B cell (primary cell): ENCODE measurements around the gene KAZN.

ENCODE experiments used
- CTCF ChIP-seq: fragments of 200-600 bp; IDR thresholded peaks from one replicate; pipeline ENCODE4 v1.8.0; 2022; ENCODE audit warnings: antibody characterized with exemption, mild to moderate bottlenecking
- EZH2 ChIP-seq: IDR thresholded peaks from 2 replicates; pipeline ENCODE4 v1.6.1; 2012; ENCODE audit warnings: borderline replicate concordance, low read depth, mild to moderate bottlenecking, moderate library complexity, low read length; ENCODE audit not compliant: insufficient read depth, poor library complexity, severe bottlenecking

DNA sequence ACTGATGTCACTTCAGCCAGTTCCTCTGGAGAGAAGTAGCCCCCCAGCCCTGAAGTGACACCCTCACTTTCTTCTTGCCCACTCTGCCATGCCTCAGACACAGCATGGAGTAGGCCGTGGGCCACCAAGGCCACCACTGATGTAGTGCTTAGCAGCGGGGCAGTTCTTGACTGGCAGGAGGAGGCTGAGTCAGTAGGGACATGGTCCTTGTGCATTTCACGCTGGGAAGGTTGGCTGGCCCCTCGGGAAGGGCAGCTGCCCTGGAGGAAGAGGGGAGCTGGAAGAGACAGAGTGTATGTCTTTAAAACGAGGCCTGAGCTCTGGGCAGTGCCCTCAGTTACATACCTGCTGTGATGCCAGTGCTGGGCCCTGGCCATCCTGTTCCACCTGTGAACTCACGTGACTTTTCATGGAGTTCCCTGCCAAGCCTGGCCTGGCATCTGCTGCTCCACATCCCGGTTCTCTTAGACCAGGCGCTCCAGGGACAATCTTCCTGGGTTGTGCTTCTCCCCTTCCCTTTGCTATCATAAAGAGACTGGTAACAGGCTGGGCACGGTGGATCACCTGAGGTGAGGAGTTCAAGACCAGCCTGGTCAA, 396.5 kb downstream of the KAZN start:
- no peak for TF ChIP-seq EZH2
- no peak for TF ChIP-seq CTCF
